GM21360 (cell line): Measurements from ENCODE around the gene BMI1.

Experiments used
- ATAC-seq: cut with Tn5 transposase; IDR thresholded peaks from one replicate; pipeline ENCODE4 v1.9.1; 2021; ENCODE audit warnings: mild to moderate bottlenecking, moderate library complexity; ENCODE audit not compliant: unreplicated experiment

BMI1 gene

GRCh38 chr10:22365644-22366434, 44.9 kb downstream of the BMI1 start:
- no peak for ATAC-seq

DNA sequence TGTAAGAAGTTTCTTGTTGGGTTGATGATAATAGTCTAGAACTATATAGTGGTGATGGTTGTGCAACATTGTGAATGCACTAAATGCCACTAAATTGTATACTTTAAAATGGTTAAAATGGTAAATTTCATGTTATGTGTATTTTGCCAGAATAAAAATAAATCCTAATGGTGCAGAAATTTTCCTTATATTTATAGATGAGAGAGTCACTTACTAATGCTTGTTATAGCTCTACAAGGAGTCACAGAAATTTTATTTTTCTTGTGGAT, 45.5 kb downstream of the BMI1 start:
- ATAC-seq, result no peak

DNA sequence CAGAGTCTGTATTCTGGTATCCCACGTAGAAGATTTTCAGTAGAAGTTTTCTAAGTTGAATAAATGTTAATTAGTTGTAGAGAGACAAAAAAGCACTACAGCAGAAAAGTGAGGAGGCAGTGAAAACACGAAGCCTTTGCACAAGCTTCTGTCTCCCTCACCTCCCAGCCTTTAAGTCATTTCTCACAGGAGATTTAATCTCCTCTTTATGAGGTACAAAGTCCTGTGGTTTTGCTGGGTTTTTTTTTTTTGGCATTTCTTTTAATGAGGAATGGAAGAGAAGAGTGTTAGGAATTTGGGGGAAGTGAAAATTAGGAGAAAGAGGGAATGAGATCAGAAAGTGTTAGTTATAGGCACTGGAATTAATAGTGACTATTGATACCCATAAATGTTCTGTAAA, 45.9 kb downstream of the BMI1 start:
- no peak for ATAC-seq

DNA sequence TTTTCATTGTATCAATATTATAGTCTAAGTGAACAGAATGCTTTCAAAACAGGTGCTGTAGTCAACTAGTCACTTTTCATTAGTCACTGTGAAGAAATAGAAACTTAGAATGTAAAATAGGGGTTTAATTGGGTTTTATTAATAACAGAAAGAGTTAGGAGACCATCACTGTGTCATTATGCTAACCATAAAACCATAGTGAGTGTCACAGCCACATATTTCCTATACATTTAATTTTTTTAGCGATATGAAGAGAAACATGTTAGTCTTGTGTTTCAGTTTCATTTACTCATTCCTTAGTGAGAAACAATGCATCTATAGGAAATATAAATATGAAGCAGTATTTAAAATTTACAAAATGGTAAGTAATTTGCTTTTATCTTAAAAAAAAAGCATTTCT, 46.6 kb downstream of the BMI1 start:
- no peak for ATAC-seq

- no peak for ATAC-seq
These were observed 47.5 kb downstream of the BMI1 start for GRCh38 chr10:22368402-22368801.

DNA sequence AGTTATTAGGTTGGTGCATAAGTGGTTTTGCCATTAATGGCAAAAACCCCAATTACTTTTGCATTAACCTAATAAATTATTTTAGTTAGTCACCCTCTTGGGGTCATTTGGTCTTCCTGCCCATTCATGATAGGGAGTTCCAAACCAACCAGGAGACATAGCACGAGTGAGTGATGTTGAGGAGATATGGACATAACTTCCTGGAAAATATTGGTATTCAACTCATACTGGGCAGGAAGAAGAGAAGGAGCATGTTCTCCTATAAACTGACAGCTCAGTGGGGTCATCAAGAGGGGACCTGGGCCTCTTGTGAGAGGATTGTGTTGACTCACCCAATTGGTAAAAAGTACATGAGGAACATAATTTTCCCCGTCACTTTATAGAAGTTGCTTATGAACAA, 48.1 kb downstream of the BMI1 start:
- no peak for ATAC-seq

GRCh38 chr10:22369434-22370072, 48.7 kb downstream of the BMI1 start:
- ATAC-seq, result peak; percentile 63

DNA sequence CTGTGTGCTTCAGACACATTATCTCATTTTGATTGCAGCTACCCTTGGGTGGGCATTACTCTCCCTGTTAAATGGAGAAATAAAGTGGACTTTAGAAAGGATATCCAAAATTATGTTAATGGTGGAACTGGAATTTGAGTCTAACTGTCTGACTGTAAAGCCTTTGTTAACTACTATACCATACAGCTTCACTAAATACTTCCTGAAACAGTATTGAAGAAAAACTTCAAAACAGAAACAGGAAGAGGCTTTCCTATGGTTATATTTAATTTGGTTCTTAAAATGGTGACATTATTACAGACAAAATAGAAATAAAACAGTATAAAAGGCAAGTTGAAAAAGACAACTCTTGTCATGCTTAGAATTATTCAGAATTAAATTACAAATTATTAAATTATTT, 49.4 kb downstream of the BMI1 start:
- ATAC-seq, result no peak

DNA sequence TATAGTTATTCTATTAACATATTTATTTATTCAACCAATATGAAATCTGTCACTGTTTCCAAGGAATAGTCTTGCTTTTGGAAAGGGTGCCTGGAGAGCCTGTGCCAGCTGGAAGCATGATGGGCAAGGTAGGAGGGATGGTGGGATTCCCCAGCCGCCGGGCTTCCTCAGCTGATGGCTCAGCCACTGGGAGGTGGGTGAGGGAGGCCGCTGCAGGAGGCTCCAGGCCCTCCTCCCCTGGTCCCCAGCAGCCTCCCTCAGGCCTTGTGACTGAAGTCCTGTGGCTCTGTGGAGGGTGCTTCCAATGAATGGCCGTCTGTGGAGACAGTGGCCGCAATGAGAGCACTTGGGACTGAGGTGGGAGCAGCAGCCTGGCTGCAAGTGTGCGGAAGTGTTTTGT, 51.4 kb downstream of the BMI1 start:
- ATAC-seq, result no peak

DNA sequence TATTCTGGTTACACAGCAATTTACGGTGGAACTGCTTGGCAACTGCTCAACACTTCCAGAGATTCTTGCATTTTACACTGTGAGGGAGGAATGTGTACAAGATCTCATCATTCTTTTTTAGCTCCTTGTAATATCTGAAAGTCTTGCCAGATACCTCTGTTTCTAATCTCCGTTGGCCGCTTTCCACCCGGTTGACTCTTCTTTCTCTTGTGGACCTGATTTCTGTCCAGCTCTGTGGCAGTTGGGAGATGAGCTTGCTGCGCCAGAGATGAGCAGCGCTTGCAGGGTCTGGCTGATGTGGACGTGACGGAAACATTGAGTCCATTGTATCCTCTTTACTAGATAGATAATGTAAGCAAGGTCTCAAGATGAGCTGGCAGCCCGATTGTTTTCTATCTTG, 52.0 kb downstream of the BMI1 start:
- ATAC-seq, result no peak

DNA sequence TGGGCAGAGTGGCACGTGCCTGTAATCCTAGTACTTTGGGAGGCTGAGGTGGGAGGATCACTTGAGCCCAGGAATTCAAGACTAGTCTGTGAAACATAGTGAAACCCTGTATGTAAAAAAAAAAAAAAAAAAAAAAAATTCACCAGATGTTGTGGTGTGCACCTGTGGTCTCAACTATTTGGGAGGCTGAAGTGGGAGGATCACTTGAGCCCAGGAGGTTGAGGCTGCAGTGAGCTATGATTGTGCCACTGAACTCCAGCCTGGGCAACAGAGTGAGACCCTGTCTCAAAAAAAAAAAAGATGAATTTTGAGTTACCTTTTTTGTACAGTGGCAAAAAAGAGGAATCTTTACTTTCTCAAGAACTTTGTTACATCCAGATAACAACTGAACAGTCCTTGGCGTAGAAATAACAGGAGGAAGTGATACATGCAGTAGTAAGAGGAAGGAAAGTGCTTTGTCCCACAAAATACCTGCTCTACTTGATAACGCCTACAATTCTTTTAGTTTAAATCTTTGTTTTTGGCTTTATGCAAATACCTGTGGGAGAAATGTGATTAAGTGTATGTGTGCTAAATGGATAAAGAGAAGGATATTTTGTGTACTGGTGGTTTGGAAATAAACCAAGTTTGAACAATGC, 53.7 kb downstream of the BMI1 start:
- no peak for ATAC-seq

GRCh38 chr10:22379059-22379458, 58.2 kb downstream of the BMI1 start:
- ATAC-seq, result peak; percentile 56
